B cell (primary cell): ENCODE data around the gene PSMD9. TPM values are rescaled to one million over a fixed set of nuclear protein-coding genes. Genes with fewer than 3 reads are reported as not detected.

Source experiments
- ATAC-seq: fragments of 200-7000 bp; cut with Tn5 transposase; one replicate; pipeline ENCODE4 v1.10.0; 2021; ENCODE audit warnings: low read depth, mild to moderate bottlenecking, moderate number of reproducible peaks, moderate library complexity
- CTCF ChIA-PET: fragments of 350-600 bp; sonication (Branson Sonifier 250); formaldehyde crosslinking; loops from one replicate; lab custom pipeline; 2021; ENCODE audit warnings: antibody characterized with exemption, inconsistent platforms; lab: Charles Lee
- POLR2A ChIA-PET: fragments of 350-600 bp; sonication (Branson Sonifier 250); formaldehyde crosslinking; loops from one replicate; lab custom pipeline; 2021; ENCODE audit warnings: antibody characterized with exemption; lab: Charles Lee
- DNase-seq: peaks from one replicate; pipeline ENCODE4 v3.0.0; 2013
- H2AFZ ChIP-seq: 2 replicates; pipeline ENCODE4 v1.6.1; 2012; ENCODE audit warnings: mild to moderate bottlenecking, low read depth, low read length; ENCODE audit not compliant: insufficient read depth, poor library complexity, severe bottlenecking
- H3K27ac ChIP-seq, 2 donors: 1 replicate in 1 of 2; 2 replicates in 1 of 2; pipeline ENCODE4 v1.5.1; 2012 to 2013; ENCODE audit warnings: low read length in 2 of 2, mild to moderate bottlenecking in 2 of 2, moderate library complexity in 1 of 2
- H3K27me3 ChIP-seq, 4 experiments: fragments of 200-600 bp in 1 of 4; sonication (generic) in 1 of 4; replicated peaks in 1 of 4; 1 replicate in 2 of 4; 2 replicates in 2 of 4; pipeline versions ENCODE4 v1.6.1 to v1.7.0; 2013 to 2016; ENCODE audit warnings: low read length in 3 of 4, mild to moderate bottlenecking in 2 of 4, mixed read lengths in 1 of 4, moderate library complexity in 1 of 4; ENCODE audit not compliant: insufficient read depth in 4 of 4, control insufficient read depth in 3 of 4; ENCODE audit errors: control extremely low read depth in 1 of 4
- H3K36me3 ChIP-seq, 2 experiments: replicated peaks in 1 of 2; 1 replicate in 1 of 2; 2 replicates in 1 of 2; pipeline versions ENCODE4 v1.6.1 to v1.7.1; 2013; ENCODE audit warnings: low read length in 1 of 2; ENCODE audit not compliant: insufficient read depth in 2 of 2, control insufficient read depth in 1 of 2; ENCODE audit errors: control extremely low read depth in 1 of 2, extremely low read depth in 1 of 2
- H3K4me1 ChIP-seq, 2 donors: fragments of 200-600 bp in 1 of 2; sonication (generic) in 1 of 2; 1 replicate in 1 of 2; 2 replicates in 1 of 2; pipeline versions ENCODE4 v1.5.1 to v1.6.1; 2013 to 2017; ENCODE audit warnings: low read length in 2 of 2; ENCODE audit not compliant: control insufficient read depth in 2 of 2, insufficient read depth in 2 of 2
- H3K4me2 ChIP-seq: replicated peaks from 2 replicates; pipeline ENCODE3; 2012; ENCODE audit warnings: mild to moderate bottlenecking, low read depth, low read length; ENCODE audit not compliant: poor library complexity, severe bottlenecking
- H3K4me3 ChIP-seq, 5 experiments: fragments of 200-600 bp in 1 of 5; sonication (generic) in 1 of 5; 1 replicate in 3 of 5; 2 replicates in 2 of 5; pipeline versions ENCODE4 v1.5.1 to v1.7.0; 2011 to 2016; ENCODE audit warnings: low read length in 4 of 5, mild to moderate bottlenecking in 4 of 5, low read depth in 2 of 5, control low read depth in 1 of 5, moderate library complexity in 1 of 5; ENCODE audit not compliant: insufficient read depth in 1 of 5; ENCODE audit errors: control extremely low read depth in 1 of 5, extremely low read depth in 1 of 5
- H3K79me2 ChIP-seq: fragments of 200-600 bp; sonication (generic); one replicate; pipeline ENCODE4 v1.6.0; 2016; ENCODE audit warnings: low read length; ENCODE audit not compliant: control insufficient read depth, insufficient read depth
- H3K9ac ChIP-seq: fragments of 200-600 bp; sonication (generic); 2 replicates; pipeline ENCODE4 v1.6.1; 2017; ENCODE audit warnings: mild to moderate bottlenecking, low read length, moderate library complexity
- H3K9me3 ChIP-seq, 3 donors: one replicate each; pipeline versions ENCODE4 v1.6.1 to v1.7.1; 2013; ENCODE audit warnings: low read length in 2 of 3; ENCODE audit not compliant: control insufficient read depth in 2 of 3, insufficient read depth in 1 of 3; ENCODE audit errors: control extremely low read depth in 1 of 3
- H4K20me1 ChIP-seq: 2 replicates; pipeline ENCODE4 v1.6.0; 2012; ENCODE audit warnings: mild to moderate bottlenecking, low read length; ENCODE audit not compliant: insufficient read depth, control insufficient read depth, poor library complexity, severe bottlenecking
- H3K27ac Mint-ChIP-seq: one replicate; pipeline ENCODE4 v1.8.0; 2021; ENCODE audit warnings: mixed read lengths
- H3K27me3 Mint-ChIP-seq: one replicate; pipeline ENCODE4 v1.8.0; 2021; ENCODE audit warnings: mixed read lengths
- H3K4me1 Mint-ChIP-seq: one replicate; pipeline ENCODE4 v1.8.0; 2021; ENCODE audit warnings: mixed read lengths
- H3K4me3 Mint-ChIP-seq: one replicate; pipeline ENCODE4 v1.8.0; 2021; ENCODE audit warnings: mixed read lengths
- H3K9me3 Mint-ChIP-seq: one replicate; pipeline ENCODE4 v1.8.0; 2022; ENCODE audit warnings: mixed read lengths; ENCODE audit not compliant: insufficient read depth
- EZH2 ChIP-seq: IDR thresholded peaks from 2 replicates; pipeline ENCODE4 v1.6.1; 2012; ENCODE audit warnings: borderline replicate concordance, low read depth, mild to moderate bottlenecking, moderate library complexity, low read length; ENCODE audit not compliant: insufficient read depth, poor library complexity, severe bottlenecking
- WGBS: methylation state at CpG from one replicate; pipeline ENCODE4 v1.1.5; 2013; ENCODE audit warnings: missing lambda C conversion rate; ENCODE audit not compliant: insufficient coverage; 5-methylcytosine and 5-hydroxymethylcytosine counted together
- intact Hi-C: fragments of 100-400 bp; cut with micrococcal nuclease; formaldehyde crosslinking; loops from one replicate; pipeline ENCODE4 v1.10.0; 2022
- polyA plus RNA-seq: library from polyadenylated mRNA; depleted of rRNA; stranded (reverse); fragments of >200 nt; gene quantifications from 2 replicates; pipeline ENCODE4 v1.2.3, GENCODE V29; 2012
- total RNA-seq, 2 donors: library from RNA; stranded (reverse); fragments of 120-200 nt in 1 of 2; gene quantifications; 1 replicate in 1 of 2; 2 replicates in 1 of 2; pipeline versions ENCODE4 v1.2.3 to v1.2.4, GENCODE V29; 2013 to 2022
- TF ChIP-seq, protein P1 (sequence below): fragments of 200-600 bp; IDR thresholded peaks from one replicate; pipeline ENCODE4 v1.8.0; 2022; ENCODE audit warnings: antibody characterized with exemption, mild to moderate bottlenecking

The PSMD9 gene
- total and polyA plus RNA-seq, 2 donors (not counting 1 experiment from before 2014, with no cell fraction given) = 37.1 to 83.4 TPM

DNA sequence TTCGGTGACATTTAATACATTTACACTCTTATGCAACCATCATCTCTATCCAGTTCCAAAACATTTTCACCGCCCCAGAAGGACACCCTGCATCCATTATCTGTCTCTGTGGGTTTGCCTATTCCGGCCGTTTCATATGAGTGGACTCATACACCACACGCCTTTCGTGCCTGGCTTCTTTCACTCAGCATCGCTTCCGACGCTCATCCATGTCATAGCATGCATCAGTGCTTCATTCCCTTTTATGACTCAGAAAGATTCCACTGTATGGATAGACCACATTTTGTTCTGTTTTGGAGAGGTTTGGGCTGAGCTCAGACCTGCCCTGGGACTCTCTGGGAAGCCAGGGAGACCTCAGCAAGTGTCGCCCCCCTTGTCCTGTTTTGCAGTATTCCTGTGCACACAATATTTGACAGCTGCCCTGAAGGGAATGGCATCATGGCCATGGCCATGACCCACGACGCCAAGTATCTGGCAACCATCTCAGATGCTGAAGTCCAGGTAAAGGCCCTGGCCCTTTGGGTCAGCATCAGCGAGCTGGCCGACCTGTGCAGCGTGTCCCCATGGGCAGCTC lies 53.6 kb downstream of the PSMD9 start:
- no peaks in the 10 kb centered on the region for H3K27me3 ChIP-seq
- no peaks in the 10 kb centered on the region for H3K9me3 Mint-ChIP-seq
- no peaks in the 10 kb centered on the region for H4K20me1 ChIP-seq
- H3K9ac ChIP-seq = no peak overlapping the region
- H3K79me2 ChIP-seq = no peaks in the 10 kb centered on the region
- no peak for ATAC-seq
- no peak overlapping the region for H3K4me2 ChIP-seq
- intact Hi-C loops = no loop called here
- H3K4me1 Mint-ChIP-seq = peaks cover 8% of the 10 kb centered on the region
- no peak overlapping the region for H3K4me3 Mint-ChIP-seq
- H3K9me3 ChIP-seq = peaks cover 0 to 3% (median 0%) of the 10 kb centered on the region in 3 donors
- POLR2A ChIA-PET = no interaction called here
- H3K4me3 ChIP-seq = no peak overlapping the region
- TF ChIP-seq, protein P1, sequence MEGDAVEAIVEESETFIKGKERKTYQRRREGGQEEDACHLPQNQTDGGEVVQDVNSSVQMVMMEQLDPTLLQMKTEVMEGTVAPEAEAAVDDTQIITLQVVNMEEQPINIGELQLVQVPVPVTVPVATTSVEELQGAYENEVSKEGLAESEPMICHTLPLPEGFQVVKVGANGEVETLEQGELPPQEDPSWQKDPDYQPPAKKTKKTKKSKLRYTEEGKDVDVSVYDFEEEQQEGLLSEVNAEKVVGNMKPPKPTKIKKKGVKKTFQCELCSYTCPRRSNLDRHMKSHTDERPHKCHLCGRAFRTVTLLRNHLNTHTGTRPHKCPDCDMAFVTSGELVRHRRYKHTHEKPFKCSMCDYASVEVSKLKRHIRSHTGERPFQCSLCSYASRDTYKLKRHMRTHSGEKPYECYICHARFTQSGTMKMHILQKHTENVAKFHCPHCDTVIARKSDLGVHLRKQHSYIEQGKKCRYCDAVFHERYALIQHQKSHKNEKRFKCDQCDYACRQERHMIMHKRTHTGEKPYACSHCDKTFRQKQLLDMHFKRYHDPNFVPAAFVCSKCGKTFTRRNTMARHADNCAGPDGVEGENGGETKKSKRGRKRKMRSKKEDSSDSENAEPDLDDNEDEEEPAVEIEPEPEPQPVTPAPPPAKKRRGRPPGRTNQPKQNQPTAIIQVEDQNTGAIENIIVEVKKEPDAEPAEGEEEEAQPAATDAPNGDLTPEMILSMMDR = no peak
- no peak for TF ChIP-seq EZH2
- 98% methylated on average over 11 of the region's 15 CpGs for WGBS
- CTCF ChIA-PET = interaction anchor here (1.2 kb wide), 1 partner anchor 181 kb away, joined by 8 read pairs; no protein-coding TSS in a partner anchor
- peaks cover 4 to 8% of the 10 kb centered on the region in 2 donors for H3K4me1 ChIP-seq
- H3K36me3 ChIP-seq = no peaks in the 10 kb centered on the region
- H3K27me3 Mint-ChIP-seq = no peaks in the 10 kb centered on the region
- H3K27ac Mint-ChIP-seq = no peak overlapping the region
- H2AFZ ChIP-seq = no peak overlapping the region
- no peak for DNase-seq
- H3K27ac ChIP-seq = no peak overlapping the region

DNA sequence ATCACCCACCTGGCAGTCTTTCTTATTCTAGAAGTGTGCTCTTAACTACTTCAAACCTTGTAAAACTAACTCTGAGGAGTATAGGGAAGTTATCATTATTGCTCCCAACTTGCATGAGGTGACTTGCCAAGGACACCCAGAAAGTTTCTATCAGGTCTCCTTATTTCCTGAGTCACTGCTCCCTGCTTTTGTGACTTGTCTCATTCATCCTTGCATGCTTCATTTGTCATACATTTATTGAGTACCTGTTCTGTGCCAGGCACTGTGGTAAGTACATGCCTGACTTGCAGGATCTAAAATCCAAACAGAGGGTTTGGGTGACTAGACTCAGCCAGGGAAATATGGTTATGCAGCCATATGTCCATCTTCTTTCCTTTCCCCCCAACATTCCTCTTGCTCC lies 55.3 kb downstream of the PSMD9 start:
- POLR2A ChIA-PET = no interaction called here
- Histone ChIP-seq H3K4me1 (peaks cover 4 to 5% of the 10 kb centered on the region in 2 donors), H3K79me2 (no peaks in the 10 kb centered on the region), H3K36me3 (no peaks in the 10 kb centered on the region), H2AFZ (no peak overlapping the region), H4K20me1 (no peaks in the 10 kb centered on the region), H3K27me3 (no peaks in the 10 kb centered on the region), H3K4me2 (no peak overlapping the region), H3K4me3 (no peak overlapping the region), H3K27ac (no peak overlapping the region), H3K9ac (no peak overlapping the region), H3K9me3 (peaks cover 0 to 3% (median 0%) of the 10 kb centered on the region in 3 donors)
- H3K4me1 Mint-ChIP-seq = peaks cover 5% of the 10 kb centered on the region
- CTCF ChIA-PET = no interaction called here
- H3K4me3 Mint-ChIP-seq = no peak overlapping the region
- intact Hi-C loops = no loop called here
- TF ChIP-seq, protein P1 = no peak
- TF ChIP-seq EZH2 = no peak
- no peak for ATAC-seq
- H3K9me3 Mint-ChIP-seq = no peaks in the 10 kb centered on the region
- no peaks in the 10 kb centered on the region for H3K27me3 Mint-ChIP-seq
- no peak overlapping the region for H3K27ac Mint-ChIP-seq
- no peak for DNase-seq
